Epithelial cell of esophagus (primary cell): ENCODE data around the gene CTDSP1.
A peak's percentile ranks its signal among the peaks of the same experiment; 100 is the strongest.

Experiments
- DNase-seq: peaks from one replicate; pipeline ENCODE4 v3.0.0; 2010; ENCODE audit warnings: low read depth
- H3K4me3 ChIP-seq: 2 replicates; pipeline ENCODE4 v1.5.1; 2011; ENCODE audit warnings: mild to moderate bottlenecking, low read length, control low read depth
- TF ChIP-seq, protein P1 (sequence below): IDR thresholded peaks from 2 replicates; pipeline ENCODE4 v1.5.1; 2011; ENCODE audit warnings: low read depth, mild to moderate bottlenecking, low read length, control low read depth, inconsistent platforms; ENCODE audit not compliant: insufficient read depth; ENCODE audit errors: missing control alignments

The CTDSP1 gene

DNA sequence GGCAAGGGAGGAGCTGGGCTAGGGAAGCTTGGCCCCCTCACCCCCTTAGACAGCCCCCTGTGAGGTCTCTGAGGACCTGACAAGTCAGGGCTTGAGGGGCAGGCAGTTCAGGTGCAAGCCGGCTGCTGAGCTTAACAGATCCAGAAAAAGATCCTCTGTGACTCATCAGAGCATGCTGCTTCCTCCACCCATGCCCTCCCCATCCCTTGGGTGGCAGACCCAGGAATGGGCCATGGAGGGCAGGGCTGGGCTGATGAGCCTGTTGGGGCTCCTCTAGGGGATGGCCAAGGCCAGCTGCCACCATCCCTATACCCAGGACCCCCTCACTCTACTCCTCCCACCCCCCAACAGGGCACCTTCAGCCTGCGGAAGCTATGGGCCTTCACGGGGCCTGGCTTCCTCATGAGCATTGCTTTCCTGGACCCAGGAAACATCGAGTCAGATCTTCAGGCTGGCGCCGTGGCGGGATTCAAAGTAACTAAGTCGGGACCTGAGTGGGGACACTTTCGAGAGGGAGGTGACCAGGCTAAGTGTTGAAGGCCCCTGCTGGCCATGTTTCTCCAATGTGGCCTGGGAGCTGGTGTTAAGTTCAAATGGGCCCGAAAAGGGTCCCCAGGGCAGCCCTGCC, 15.7 kb upstream of the CTDSP1 start:
- DNase-seq, result peak; percentile 77
- TF ChIP-seq, protein P1, sequence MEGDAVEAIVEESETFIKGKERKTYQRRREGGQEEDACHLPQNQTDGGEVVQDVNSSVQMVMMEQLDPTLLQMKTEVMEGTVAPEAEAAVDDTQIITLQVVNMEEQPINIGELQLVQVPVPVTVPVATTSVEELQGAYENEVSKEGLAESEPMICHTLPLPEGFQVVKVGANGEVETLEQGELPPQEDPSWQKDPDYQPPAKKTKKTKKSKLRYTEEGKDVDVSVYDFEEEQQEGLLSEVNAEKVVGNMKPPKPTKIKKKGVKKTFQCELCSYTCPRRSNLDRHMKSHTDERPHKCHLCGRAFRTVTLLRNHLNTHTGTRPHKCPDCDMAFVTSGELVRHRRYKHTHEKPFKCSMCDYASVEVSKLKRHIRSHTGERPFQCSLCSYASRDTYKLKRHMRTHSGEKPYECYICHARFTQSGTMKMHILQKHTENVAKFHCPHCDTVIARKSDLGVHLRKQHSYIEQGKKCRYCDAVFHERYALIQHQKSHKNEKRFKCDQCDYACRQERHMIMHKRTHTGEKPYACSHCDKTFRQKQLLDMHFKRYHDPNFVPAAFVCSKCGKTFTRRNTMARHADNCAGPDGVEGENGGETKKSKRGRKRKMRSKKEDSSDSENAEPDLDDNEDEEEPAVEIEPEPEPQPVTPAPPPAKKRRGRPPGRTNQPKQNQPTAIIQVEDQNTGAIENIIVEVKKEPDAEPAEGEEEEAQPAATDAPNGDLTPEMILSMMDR, result no peak
- H3K4me3 ChIP-seq, result no peak overlapping the region

DNA sequence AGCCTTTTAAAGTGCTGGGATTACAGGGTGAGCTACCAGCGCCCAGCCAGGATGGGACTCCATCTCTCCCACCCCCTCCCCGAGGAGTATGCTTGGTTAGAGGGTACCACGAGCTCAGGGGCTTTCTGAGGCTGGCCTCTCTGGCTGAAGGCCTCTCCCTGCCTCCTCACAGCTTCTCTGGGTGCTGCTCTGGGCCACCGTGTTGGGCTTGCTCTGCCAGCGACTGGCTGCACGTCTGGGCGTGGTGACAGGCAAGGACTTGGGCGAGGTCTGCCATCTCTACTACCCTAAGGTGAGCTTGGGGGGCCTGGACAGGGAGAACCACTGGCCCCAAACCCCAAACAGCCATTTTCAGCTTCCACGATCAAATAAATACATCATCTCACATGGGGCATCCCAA, 14.7 kb upstream of the CTDSP1 start:
- TF ChIP-seq, protein P1, result no peak
- DNase-seq, result no peak
- no peak overlapping the region for H3K4me3 ChIP-seq

GRCh38 chr2:218386505-218387368, 12.9 kb upstream of the CTDSP1 start:
- DNase-seq, result no peak
- TF ChIP-seq, protein P1, result no peak
- no peak overlapping the region for H3K4me3 ChIP-seq

DNA sequence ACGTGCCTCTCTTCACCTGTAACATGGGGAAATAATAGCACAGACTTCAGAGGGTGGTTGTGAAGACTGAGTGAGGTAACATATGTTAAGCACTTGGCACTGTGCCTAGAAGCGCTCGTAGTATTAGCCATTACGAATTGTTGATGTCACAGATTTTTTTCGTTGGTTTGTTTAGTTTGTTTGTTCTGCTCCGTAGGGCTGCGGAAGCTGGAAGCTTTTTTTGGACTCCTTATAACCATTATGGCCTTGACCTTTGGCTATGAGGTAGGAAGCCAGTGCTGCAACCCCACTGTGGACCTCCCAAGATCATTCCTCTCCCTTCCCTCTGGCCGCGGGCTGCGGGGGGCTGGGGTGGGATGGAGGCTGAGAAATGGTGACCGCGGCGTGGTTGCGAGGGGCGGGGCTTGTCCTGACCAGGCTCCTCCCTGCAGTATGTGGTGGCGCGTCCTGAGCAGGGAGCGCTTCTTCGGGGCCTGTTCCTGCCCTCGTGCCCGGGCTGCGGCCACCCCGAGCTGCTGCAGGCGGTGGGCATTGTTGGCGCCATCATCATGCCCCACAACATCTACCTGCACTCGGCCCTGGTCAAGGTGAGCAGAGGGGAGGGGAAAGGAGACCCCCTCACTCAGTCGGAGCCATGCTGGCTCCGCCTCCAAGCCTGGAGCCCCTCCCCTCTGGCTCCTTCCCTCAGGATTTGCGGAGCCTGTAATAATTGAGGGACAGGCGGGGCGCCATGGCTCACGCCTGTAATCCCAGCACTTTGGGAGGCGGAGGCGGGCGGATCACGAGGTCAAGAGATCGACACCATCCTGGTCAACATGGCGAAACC, 12.1 kb upstream of the CTDSP1 start:
- TF ChIP-seq, protein P1, result no peak
- peak; percentile 84 for DNase-seq
- peak overlapping the region; percentile 39 for H3K4me3 ChIP-seq

GRCh38 chr2:218389333-218390150, 10.1 kb upstream of the CTDSP1 start:
- TF ChIP-seq, protein P1, result no peak
- DNase-seq, result no peak
- H3K4me3 ChIP-seq, result no peak overlapping the region

GRCh38 chr2:218391202-218391601, 8.5 kb upstream of the CTDSP1 start:
- DNase-seq, result no peak
- H3K4me3 ChIP-seq, result no peak overlapping the region
- TF ChIP-seq, protein P1, result no peak
